NCI-H1694 treated with DMSO at 0.1 percent for 48 hours (cell line): ENCODE data around the gene BTBD9.

ENCODE experiments used
- DNase-seq: peaks from one replicate; lab custom pipeline; 2025; lab: John Stamatoyannopoulos, UW

The BTBD9 gene

DNA sequence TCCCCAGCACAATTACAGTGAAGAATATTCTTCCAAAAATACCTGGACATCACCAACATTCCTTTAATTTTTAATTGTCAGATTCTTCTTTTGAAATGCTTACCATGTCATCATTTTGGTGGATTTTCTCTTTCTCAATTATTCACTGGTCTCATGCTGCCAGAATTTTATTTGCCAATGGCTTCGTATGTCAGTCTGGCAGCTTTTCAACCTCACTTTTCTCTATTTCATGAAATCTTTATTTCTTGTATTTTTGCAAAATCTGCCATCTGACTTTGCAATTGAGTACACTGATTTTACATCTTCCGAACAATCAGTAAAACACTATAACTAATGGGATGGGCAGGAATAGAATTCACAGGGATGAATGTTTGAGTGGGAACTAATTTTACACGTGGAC lies 84.1 kb downstream of the BTBD9 start:
- peak; percentile 30 for DNase-seq

DNA sequence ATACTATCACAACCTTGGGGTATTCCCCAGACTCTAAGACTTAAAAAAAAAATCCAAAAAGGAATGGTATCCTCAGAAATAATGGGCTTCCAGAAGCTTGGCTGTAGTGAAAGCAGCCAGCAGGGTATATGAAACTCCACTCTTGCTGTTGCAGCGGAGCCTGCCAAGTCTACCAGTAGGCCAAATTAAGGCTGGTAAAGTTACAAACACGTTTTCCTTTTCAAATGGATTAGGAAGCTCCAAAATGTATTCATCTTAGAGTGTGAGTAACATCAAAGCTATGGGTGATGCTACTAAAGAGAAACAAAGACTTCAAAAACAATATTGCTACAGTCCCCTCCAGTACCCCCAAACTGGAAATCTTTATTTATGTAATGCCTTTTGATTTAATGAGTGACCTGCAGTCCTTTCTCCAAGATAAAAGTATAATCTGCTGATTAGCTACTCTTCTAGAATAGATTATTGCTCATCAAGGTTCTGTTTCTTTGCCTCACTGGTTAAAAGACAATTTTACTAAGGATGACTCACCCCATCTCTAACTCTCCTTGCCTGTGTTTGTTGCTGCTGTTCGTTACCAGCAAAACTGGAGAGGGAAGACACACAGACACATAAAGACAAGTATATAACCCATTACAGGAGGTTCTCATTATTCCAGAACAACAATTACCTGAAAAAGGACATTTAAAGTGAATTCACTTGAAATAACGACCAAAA lies 84.9 kb downstream of the BTBD9 start:
- DNase-seq, result no peak

GRCh38 chr6:38554014-38554413 lies 85.7 kb downstream of the BTBD9 start:
- no peak for DNase-seq

DNA sequence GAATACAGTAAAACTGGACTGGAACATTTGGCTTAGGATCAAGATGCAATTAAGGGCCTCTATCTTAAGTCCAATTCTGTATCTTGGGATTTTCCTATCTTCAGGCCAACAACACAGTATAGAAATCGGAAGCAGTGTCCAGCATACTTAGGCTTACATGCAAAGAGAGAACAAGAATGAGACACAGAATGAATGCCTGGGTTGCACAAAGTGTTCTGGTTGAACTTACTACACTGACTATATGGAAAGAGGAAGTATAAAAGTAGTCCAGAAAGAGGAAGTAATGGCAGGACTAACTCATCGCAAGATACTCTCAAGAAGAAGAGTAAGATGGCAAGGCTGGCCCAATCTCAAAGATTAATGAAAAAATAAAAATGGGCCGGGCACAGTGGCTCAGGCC lies 87.6 kb downstream of the BTBD9 start:
- DNase-seq, result no peak

DNA sequence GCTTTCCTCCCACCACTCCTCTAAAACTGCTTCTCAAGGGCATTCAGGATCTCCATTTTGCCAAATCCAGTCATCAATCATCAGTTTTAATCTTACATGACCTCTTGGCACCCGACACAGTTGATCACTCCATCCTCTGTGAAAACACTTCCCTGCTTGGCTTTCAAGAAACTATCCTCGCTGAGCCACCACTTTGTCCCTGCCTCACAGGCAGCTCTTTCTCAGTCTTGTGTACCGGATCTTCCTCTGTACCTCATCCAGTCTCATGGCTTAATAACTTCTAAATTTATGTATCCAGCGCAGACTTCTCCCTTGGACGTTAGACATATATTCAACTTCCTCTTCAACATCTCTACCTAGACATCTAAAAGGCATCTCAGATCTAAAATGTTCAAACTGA lies 89.9 kb downstream of the BTBD9 start:
- no peak for DNase-seq

- DNase-seq, result no peak
Measured at GRCh38 chr6:38549180-38549579, 90.5 kb downstream of the BTBD9 start.

DNA sequence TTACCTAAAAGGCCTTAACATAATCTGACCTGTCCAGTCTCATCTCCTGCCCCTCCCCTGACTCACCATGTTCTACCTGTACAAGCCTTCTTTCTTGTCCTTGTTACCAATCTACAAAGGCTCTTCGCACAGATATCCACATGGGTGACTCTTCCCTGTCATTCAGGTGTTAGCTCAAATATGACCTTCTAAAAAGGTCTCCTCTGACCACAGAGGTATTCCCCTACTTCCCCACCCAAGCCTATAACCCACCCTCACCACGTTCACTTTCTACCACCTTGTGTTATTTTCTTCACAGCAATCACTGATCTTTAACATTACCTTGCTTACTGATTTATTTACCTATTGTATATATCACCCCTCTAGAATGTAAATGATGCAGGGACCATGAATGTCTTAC lies 96.7 kb downstream of the BTBD9 start:
- DNase-seq, result no peak

GRCh38 chr6:38542031-38542430 lies 97.7 kb downstream of the BTBD9 start:
- no peak for DNase-seq

GRCh38 chr6:38533064-38533463 lies 106.7 kb downstream of the BTBD9 start:
- DNase-seq, result no peak

DNA sequence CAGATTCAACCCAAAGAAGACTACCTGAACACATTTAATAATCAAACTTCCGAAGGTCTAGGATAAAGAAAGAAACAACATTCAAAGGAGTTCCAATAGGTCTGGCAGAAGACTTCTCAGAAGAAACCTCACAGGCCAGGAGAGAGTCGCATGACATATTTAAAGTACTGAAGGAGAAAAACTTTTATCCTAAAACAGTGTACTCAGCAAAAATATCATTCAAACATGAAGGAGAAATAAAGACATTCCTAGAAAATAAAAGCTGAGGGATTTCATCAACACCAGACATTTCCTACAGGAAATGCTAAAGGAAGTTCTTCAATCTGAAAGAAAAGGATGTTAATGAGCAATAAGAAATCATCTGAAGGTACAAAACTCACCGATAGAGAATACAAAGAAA lies 108.6 kb downstream of the BTBD9 start:
- DNase-seq, result no peak

DNA sequence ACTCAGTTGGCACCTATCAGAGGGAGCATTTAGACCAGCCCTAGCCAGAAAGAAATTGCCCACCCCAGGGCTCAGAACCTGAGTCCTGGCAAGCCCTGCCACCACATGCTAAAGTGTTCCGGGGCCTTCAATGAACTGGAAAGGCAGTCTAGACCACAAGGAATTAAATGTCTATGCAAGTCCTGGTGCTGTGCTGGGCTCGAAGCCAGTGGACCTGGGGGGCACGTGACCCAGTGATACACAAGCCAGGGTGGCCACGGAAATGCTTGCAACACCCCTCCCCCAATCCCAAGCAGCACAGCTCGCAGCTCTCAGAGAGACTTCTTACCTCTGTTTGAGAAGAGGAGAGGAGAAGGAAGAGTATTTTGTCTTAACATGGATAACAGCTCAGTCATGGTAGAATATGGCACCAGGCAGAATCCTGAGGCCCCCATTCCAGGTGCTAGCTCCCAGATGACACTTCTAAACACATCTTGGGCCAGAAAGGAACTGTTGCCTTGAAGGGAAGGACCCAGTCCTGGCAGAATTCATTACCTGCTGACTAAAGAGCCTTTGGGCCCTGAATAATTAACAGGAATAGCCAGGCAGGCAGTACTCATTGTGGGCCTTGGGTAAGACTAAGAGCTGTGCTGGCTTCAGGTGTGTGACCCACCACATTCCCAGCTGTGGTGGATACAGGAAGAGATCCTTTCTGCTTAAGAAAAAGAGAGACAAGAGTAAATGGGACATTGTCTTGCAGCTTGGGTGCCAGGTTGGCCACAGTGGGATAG lies 111.3 kb downstream of the BTBD9 start:
- no peak for DNase-seq

GRCh38 chr6:38527371-38527770 lies 112.4 kb downstream of the BTBD9 start:
- no peak for DNase-seq

DNA sequence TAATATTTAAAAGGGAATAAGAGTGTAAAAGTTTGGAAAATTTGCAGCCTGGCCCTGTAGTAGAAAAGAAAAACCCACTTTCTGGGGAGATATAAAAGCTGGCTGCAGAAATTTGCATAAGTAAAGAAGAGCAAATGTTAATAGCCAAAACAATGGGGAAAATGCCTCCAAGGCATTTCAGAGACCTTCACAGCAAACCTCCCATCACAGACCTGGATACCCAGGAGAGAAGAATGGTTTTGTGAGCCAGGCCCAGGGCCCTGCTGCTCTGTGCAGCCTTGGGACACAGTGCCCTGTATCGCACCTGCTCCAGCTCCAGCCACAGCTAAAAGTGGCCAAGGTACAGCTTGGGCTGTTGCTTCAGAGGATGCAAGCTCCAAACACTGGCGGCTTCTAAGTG lies 113.8 kb downstream of the BTBD9 start:
- DNase-seq, result no peak

GRCh38 chr6:38524436-38525145 lies 115.1 kb downstream of the BTBD9 start:
- DNase-seq, result no peak

- no peak for DNase-seq
Measured at GRCh38 chr6:38522322-38522721, 117.4 kb downstream of the BTBD9 start.

GRCh38 chr6:38518511-38519304 lies 121.0 kb downstream of the BTBD9 start:
- no peak for DNase-seq

GRCh38 chr6:38517005-38517404 lies 122.7 kb downstream of the BTBD9 start:
- DNase-seq, result no peak

DNA sequence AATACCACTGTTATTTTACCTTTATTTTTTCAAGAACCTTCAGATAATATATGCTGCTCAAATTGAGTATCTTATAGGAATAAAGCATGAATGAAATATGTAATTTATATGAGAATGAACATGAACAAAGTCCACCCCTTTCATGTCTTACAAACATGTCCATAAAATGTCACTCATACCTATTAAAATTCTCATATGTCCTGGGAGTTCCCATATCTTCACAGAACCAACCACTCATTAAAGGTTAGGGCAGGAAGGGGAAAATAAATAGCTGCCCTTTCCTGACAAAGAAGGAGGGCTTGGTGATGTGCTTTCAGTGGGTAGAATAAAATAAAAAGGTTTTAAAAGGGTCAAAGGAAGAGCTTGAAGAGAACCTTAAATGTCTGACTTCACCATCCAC lies 125.3 kb downstream of the BTBD9 start:
- DNase-seq, result no peak

DNA sequence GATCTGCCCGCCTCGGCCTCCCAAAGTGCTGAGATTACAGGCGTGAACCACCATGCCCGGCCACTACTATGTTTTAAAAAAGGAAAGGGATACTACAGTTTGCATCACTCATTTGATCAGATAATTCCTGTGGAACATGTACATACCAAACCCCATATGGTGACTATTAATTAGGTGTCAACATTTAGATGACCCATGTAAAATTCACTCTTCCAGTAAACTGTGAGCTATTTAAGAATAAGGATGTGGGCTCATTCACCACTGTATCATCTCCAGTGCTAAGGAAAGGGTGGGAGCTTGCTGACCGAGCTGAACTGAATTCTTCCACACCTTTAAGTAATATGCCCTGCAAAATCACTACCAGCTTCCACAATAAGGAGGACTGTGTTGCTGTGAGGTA lies 127.5 kb downstream of the BTBD9 start:
- DNase-seq, result no peak

DNA sequence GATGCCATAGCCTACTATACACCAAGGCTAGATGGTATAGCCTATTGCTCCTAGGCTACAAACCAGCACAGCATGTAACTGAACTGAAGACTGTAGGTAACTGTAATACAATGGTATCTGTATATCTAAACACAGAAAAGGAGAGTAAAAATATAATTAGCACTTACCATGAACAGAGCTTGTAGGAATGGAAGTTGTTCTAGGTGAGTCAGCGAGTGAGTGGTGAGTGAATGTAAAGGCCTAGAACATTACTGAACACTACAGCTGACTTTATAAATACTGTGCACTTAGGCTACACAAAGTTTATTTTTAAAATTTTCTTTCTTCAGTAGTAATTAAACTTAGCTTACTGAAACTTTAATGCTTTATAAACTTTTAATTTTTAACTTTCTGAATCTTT lies 129.5 kb downstream of the BTBD9 start:
- no peak for DNase-seq

DNA sequence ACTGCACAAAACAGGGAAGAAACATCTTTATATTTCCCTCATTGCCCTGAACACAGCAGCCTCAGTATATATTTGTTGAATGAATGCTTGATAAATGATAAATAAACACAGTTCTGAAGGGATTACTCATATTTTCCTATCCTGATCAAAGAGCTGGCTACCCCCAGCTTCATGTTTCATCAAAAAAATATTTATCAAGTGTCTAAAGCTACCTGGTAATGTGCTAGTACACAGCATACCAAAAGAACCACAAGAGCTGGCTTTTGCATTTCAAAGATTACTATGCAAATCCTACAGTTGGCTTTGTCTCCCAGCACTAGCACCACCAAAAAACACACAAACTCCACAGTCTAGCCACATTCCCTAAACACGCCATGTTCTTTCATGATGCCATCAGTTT lies 130.0 kb downstream of the BTBD9 start:
- no peak for DNase-seq

- DNase-seq, result peak; percentile 4
Measured at GRCh38 chr6:38508894-38509293, 130.8 kb downstream of the BTBD9 start.
